ENCODE data around the gene SLC25A30. TPM values are rescaled to one million over a fixed set of nuclear protein-coding genes. Genes with fewer than 3 reads are reported as not detected.
A peak's percentile ranks its signal among the peaks of the same experiment; 100 is the strongest.

The SLC25A30 gene
- total and polyA plus RNA-seq, 2 of the 13 experiments (the other 11 are each of a cell fraction or from before 2014, with no cell fraction given) = 19.6 to 22.5 TPM

GRCh38 chr13:45361596-45362206 is 56.5 kb downstream of the SLC25A30 start:
- no peak overlapping the region for H3K4me2 ChIP-seq (ENCODE audit: low read depth, low read length)
- in situ Hi-C loops (cut with HindIII; ENCODE audit: extremely low pct_ligation_motif_present, low pct_unique_long_range_greater_than_20kb) = no loop called here
- no peak overlapping the region for H3K9ac ChIP-seq (ENCODE audit: insufficient read depth, low read depth, low read length)

DNA sequence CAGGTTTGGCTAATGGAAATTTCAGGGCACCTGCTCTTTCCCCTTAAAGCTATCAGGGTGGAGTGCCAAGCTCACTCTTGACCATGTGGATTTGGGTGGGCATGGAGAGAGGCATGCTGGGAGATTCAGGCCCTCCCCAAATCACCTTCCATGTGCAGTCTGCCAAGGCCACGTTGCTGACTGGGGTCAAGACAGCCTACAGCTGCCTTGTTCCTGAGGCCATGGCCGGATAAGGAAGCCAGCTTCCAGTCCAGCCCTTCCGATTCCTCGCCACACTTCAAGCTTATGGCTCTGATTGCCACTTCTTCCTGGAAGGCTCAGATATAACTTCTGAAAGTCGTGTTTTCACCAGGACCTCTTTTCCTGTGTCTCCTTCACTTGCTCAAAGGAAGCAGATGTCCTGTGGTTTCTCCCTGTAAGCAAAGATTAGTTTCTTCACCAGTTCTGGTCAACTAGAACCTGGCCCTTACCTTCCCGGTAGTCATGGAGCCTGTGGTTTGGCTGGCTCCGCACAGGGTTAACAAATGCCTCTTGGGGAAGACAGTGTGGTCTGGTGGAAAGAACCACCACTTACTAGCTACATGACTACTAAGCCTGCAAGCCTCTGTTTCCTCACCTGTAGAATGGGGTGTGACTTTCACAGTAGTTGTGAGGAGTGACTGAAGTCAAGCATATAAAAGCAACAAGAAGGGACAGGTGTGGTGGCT is 61.1 kb downstream of the SLC25A30 start:
- no peak overlapping the region for H3K4me3 ChIP-seq (replicated peaks in 1 of 3; ENCODE audit: insufficient read depth in 1 of 3, low read depth in 2 of 3, low read length in 3 of 3)
- BruUV-seq (replicated peaks) = TSS peak; percentile 11
- intact Hi-C loops (cut with micrococcal nuclease; ENCODE audit: unreplicated experiment) = no loop called here
- H3K9me3 ChIP-seq (ENCODE audit: low read length) = no peaks in the 10 kb centered on the region
- FAIRE-seq (no peak), DNase-seq (ENCODE audit: low spot score) (no peak), ATAC-seq (no peak)
- no peak overlapping the region for H3K4me2 ChIP-seq (ENCODE audit: low read depth, low read length)
- H4K20me1 ChIP-seq (ENCODE audit: insufficient read depth, low read length) = no peaks in the 10 kb centered on the region
- no peak overlapping the region for H3K9ac ChIP-seq (ENCODE audit: insufficient read depth, low read depth, low read length)
- ChIA-PET POLR2A (interaction anchor here (0.6 to 1.7 kb wide), 4 partner anchors 15 to 310 kb away, joined by 3 to 7 read pairs (median 4); partner anchors contain the start of gene TPT1), CTCF (ENCODE audit: low intra/inter-chr PET ratio, low total read pairs) (no interaction called here)
- TF ChIP-seq KIAA2018 (CRISPR knock-in tag; IDR thresholded peaks at IDR 0.05; ENCODE audit: borderline replicate concordance) = no peak
- peak; percentile 24; the same call in 1 of the 2 replicates for TF ChIP-seq ZNF143 (CRISPR knock-in tag; IDR thresholded peaks at IDR 0.05)
- in situ Hi-C loops (cut with HindIII; ENCODE audit: extremely low pct_ligation_motif_present, low pct_unique_long_range_greater_than_20kb) = no loop called here
- H3K27me3 ChIP-seq (ENCODE audit: control insufficient read depth in 1 of 2, insufficient read depth in 2 of 2, low read length in 2 of 2) = no peaks in the 10 kb centered on the region
- peaks cover 8 to 27% of the 10 kb centered on the region in 2 experiments for H3K36me3 ChIP-seq (replicated peaks in 1 of 2; ENCODE audit: control insufficient read depth in 1 of 2, insufficient read depth in 2 of 2, low read length in 2 of 2)
- WGBS (ENCODE audit: low lambda C conversion rate) = 98% methylated on average over 6 of the region's 7 CpGs
- H2AFZ ChIP-seq (ENCODE audit: low read length) = no peak overlapping the region
- no peaks in the 10 kb centered on the region for H3K4me1 ChIP-seq (ENCODE audit: insufficient read depth, low read length)
- H3K79me2 ChIP-seq (ENCODE audit: insufficient read depth, low read length) = no peaks in the 10 kb centered on the region
- no peak overlapping the region for H3K27ac ChIP-seq (ENCODE audit: extremely low read length, insufficient read depth, low read length)

More at GRCh38 chr13:45361596-45362206, 56.5 kb downstream of the SLC25A30 start:
- H3K4me3 ChIP-seq (replicated peaks in 1 of 3; ENCODE audit: insufficient read depth in 1 of 3, low read depth in 2 of 3, low read length in 3 of 3) = no peak overlapping the region
- no peak for DNase-seq (ENCODE audit: low spot score)
- WGBS (ENCODE audit: low lambda C conversion rate) = 95% methylated on average over 14 of the region's 14 CpGs
- FAIRE-seq = no peak
- H3K79me2 ChIP-seq (ENCODE audit: insufficient read depth, low read length) = no peaks in the 10 kb centered on the region
- H4K20me1 ChIP-seq (ENCODE audit: insufficient read depth, low read length) = no peaks in the 10 kb centered on the region
- no peak overlapping the region for H3K27ac ChIP-seq (ENCODE audit: extremely low read length, insufficient read depth, low read length)
- no peak for ATAC-seq
- TF ChIP-seq ATF7 (IDR thresholded peaks at IDR 0.05) = peak; percentile 57
- no peak for TF ChIP-seq ATF7 (CRISPR knock-in tag; IDR thresholded peaks at IDR 0.05)
- TF ChIP-seq SP4 (CRISPR knock-in tag; IDR thresholded peaks at IDR 0.05) = no peak
- no peaks in the 10 kb centered on the region for H3K27me3 ChIP-seq (ENCODE audit: control insufficient read depth in 1 of 2, insufficient read depth in 2 of 2, low read length in 2 of 2)
- H2AFZ ChIP-seq (ENCODE audit: low read length) = no peak overlapping the region
- BruUV-seq (replicated peaks) = no TSS peak
- POLR2A ChIA-PET = no interaction called here
- intact Hi-C loops (cut with micrococcal nuclease; ENCODE audit: unreplicated experiment) = no loop called here
- CTCF ChIA-PET (ENCODE audit: low intra/inter-chr PET ratio, low total read pairs) = no interaction called here
- H3K36me3 ChIP-seq (replicated peaks in 1 of 2; ENCODE audit: control insufficient read depth in 1 of 2, insufficient read depth in 2 of 2, low read length in 2 of 2) = peaks cover 6 to 12% of the 10 kb centered on the region in 2 experiments
- H3K9me3 ChIP-seq (ENCODE audit: low read length) = no peaks in the 10 kb centered on the region
- no peaks in the 10 kb centered on the region for H3K4me1 ChIP-seq (ENCODE audit: insufficient read depth, low read length)

Data from HepG2 (cell line).